Renal cortical epithelial cell (primary cell): ENCODE measurements around the gene OLIG3. TPM values are rescaled to one million over a fixed set of nuclear protein-coding genes. Genes with fewer than 3 reads are reported as not detected.

ENCODE experiments used
- DNase-seq: peaks from one replicate; pipeline ENCODE4 v3.0.0-alpha.2; 2011; ENCODE audit warnings: low read depth
- total RNA-seq: library from RNA; depleted of rRNA; stranded (reverse); fragments of >200 nt; gene quantifications from 2 replicates; pipeline ENCODE4 v1.2.3, GENCODE V29; 2014

OLIG3 gene
- total RNA-seq, 1 donor from 2014 or later = not detected

- DNase-seq = no peak
These were observed 2.2 kb upstream of the OLIG3 start for GRCh38 chr6:137496368-137496767.

DNA sequence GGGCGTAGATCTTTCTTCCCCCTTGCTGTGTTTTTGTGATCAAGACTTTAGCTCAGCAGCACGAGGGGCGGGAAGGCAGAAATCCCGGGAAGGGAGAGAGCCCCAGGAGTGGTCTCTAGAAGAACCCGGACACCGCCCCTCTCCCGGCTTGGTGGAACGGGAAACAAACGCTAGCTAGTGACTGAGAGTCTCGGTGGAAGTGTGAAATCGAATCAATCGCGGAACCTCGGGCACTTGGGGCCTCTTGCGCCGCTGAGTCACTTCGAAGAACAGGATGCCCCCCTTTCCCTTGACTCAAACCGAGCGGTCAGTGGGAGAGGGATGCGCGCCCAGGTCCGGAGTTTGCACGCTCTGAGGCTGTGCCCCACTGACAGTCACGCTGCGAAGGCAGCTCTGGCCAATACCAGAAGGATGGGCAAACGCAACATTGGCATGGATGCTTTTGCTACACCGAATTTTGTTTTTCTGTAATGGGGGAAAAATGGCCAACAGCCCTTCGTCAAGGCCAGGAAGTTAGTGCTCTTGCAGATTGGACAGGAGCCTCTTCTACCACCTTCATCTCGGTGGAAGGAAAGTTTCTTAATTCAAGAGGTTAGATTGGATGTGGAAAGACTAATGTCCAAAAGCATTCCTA is 1.6 kb upstream of the OLIG3 start:
- no peak for DNase-seq

DNA sequence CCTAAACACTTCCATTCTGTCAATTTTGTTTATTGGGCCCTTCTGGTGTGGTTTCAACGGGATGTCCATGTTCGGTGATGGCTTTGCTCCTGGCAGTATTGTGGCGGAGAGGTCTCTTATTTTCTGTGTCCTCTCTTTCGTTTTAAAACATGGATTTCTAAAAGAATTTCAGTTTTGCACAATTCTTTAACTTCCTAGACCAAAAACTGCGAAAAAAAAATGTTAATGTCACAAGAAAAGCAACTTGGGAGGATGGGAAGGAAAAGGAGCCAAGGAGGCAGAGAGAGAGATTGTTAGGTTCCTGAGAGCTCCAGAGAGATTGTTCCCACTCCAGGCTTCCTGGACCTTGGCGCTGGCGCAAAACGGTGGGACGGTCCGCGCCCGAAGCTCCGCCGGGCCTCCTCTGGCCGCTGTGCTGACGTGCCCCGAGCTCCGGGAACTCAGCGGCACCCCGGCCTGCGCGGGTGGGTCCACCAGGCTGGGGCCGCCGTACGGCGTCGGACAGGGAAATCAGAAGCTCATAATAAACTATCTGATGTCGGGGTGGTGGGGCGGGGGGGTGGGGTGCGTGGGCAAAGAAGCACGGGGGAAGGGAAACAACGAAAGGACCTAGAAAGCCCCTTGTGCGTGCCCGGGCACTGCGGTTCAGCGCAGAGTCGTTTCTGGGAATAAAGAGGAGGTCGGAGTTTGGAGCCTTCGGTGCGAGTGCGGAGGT is 951 bp upstream of the OLIG3 start:
- DNase-seq = no peak

GRCh38 chr6:137493218-137494038 is 766 bp downstream of the OLIG3 start:
- no peak for DNase-seq

GRCh38 chr6:137492289-137493217 is 1.6 kb downstream of the OLIG3 start:
- no peak for DNase-seq

- DNase-seq = no peak
These were observed 2.7 kb downstream of the OLIG3 start for GRCh38 chr6:137491478-137491877.

DNA sequence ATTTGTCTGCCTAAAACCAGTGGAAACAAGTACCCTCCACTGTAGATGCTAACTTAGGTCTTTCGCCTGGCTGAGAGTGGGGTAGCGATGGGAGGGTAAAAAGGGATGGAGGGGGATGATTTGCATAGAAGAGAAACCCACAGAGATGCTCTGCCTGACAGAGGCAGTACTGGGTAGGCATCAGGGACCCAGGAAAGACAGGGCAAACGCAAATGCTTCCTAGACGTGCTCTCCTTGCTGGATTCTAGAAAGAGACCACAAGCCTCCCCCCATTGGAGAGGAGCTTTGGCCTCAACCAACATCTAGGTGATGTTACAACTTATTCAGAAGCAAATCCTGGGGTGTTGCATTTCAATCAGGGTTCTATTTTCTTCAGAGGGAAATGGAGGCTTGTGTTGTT is 3.2 kb downstream of the OLIG3 start:
- no peak for DNase-seq

DNA sequence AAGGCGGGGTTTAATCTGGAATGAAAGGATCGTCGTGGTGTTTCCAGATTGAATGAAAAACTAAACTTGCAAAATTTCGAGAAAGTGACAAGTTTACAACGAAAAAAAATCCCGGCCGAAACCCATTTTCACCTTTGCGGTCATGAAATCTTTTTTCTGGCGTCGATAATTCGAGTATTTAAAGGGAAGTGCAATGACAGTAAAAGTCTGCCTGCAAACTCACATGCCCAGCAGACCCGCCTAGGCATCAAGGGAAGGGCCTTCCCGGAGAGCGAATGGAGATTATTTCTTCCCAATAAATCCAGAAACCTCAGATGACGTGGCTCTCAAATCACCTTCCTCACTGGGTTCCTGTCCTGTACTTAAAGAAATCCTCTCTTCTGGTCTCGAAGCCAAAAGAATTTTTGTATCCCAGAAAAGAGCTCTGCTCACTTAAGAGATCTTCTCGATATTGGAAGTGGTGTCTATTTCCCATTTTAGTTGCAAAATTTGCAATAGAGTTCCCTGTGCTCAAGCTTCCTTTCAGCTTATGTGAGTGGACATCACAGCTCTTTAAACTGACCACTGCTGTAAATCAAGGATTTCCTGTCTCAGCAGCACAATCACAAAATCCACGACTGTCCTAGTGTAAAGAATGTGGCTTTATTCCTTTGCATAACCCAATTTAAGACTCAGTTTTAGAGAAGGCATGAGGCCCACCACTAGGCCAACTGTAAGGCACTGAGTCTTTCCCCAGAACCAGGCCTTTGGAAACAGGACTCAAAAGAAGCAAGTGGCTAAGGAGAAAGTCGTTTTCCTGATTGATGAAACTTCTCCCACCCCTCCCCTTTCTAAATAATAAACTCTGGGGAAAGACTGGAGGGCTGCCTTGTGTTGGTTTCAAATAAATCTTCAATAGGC is 3.9 kb downstream of the OLIG3 start:
- DNase-seq = no peak

GRCh38 chr6:137489046-137490005 is 4.9 kb downstream of the OLIG3 start:
- DNase-seq = no peak

DNA sequence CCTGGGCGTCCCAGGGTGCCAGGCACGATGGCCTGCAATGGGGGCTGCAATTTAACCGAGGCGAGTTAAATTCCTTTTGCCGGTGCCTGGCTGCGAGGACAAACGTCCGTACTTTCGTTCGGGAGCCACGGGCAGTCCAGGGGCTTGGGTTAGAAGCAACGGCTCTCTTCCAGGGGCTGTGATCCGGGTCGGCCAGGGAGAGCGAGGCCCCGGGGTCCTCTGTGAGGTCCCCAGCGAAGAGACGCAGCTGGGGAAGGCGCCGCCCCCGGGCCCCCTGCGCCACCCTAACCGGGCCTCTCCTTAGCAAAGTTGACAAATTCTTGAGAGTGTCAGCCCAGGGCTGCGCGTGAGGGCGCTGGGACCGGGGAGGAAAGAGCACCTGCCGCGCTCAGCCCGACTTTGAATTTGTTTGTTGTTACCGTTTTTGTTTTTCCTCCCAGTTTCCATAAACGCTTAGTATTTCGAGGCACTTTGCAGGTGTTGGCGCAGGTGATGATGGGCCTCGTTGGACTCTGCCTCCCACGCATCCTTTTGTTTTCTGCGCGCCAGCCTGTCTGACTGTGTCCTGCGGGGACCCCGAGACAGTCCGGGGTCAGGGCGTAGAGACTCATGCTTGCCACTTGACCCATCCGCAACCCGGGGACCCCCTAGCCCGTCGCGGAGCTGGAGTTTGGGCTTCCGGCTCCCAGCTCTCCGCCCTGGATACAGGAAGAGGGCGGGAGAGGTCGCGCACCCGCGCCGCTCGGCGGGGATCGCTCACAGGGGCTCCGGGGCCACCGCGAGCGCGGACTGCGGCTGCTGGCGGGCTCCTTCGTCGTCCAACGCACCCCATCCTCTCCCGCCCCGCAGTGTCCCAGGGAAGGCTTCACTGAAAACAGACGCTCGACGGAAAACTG is 5.8 kb downstream of the OLIG3 start:
- no peak for DNase-seq

- DNase-seq = no peak
These were observed 6.4 kb downstream of the OLIG3 start for GRCh38 chr6:137487869-137488149.

DNA sequence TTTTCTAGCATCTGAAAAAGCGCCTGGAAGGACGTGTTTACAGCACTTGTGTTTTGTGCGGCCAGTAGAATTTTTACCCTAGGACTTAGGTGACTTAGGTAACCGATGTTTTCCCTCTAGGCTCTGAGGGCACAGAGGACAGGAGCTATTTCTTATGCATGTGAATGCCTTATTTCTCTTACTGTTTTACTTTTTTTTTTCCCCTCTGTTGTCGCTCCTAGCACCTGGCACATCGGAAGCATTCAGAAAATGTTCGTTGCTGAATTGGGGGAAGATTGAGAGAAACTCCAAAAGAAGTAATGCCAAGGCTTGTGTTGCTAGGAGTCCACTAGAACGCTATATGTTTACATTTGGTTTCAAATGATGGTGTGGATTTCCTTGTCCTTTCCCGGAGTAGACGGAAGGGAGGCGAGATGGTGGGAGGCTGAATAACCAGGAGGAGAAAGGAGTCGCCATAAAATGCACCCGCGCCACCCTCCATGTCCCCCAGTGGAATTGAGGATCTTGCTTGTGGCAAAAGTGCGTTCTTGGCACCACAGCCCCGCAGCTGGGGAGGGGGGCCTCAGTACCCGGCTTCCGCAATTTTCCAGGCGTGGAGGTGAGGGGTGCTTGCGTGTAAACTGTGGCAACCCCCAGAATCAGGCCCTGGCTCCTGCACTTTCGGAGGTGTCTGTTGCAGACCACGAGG is 6.9 kb downstream of the OLIG3 start:
- DNase-seq = no peak

DNA sequence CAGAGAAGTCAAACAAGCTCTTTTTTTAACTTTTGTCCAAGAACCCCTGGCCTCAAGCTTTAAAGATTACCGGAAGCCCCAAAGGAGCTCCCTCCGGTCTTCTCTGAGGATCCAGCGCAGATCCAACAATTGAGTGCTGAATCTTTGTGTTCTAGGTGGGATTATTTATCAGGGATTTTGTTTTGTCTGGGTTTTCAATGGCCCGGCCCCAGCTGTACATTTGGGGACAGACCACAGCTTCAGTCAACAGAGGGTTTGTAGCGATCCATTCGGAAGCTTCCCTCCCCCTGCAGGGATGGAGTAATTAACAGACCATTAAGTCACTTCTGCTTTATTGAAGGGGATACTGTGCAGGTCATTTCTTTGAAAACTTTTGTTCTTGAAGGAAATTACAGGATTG is 7.8 kb downstream of the OLIG3 start:
- no peak for DNase-seq

DNA sequence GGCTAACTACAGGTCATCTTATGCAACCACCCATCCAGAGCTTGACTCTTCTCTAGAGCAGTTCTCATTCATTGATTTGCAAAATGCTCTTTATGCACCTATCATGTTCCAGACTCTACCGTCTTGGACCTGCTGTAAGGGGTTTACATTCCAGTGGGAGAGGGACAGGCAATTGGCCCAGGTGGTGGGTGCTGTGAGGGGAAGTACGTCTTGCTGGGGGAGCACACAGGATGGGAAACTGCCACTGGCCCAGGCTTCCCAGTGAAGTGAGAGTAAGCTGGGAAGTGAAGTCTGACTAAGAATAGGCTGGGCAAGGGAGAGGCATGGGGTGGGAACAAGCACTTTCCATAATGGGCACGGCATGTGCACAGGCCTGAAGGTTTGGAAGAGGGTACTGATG is 13.8 kb downstream of the OLIG3 start:
- no peak for DNase-seq

DNA sequence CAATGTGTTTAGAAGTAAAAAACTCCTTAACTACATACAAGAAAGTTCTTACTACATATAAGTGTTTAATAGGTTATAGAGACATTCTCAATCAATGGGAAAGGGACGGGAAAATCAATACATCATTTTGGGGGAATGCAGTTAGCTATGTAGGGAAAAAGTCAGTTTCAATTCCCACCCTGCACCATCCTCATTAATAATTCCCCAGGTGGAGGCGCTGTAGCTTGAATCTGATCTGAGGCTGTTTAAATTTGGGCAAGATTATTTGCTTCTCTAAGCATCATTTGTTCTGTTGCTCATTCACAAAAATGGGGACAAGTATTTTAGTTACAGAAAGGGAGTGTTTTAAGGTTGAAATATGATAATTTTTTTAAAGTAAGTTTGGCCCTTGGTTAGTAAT is 19.1 kb downstream of the OLIG3 start:
- no peak for DNase-seq

GRCh38 chr6:137473598-137473997 is 20.6 kb downstream of the OLIG3 start:
- DNase-seq = no peak

- DNase-seq = no peak
These were observed 21.5 kb downstream of the OLIG3 start for GRCh38 chr6:137472641-137473137.

DNA sequence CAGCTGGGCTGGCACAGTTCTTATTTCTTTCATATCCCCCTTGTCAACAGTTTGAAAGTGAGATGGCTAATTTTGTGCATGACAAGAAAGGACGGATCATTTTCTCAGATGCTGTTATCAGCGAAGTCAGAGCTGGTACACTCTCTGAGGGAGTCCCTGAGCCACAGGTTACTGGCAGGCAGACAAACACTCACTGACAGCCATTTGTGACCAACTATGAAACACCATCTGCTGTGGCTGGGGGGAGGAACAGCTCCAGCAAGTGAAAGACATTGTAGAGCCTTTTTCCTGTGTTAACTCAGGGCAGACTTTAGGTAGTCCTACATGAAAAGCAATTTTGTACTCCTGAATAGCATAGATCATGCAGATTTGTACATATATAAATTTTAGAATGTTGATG is 22.2 kb downstream of the OLIG3 start:
- DNase-seq = no peak
